IMR-90 (cell line): ENCODE data around the gene TMPRSS6. TPM values are rescaled to one million over a fixed set of nuclear protein-coding genes. Genes with fewer than 3 reads are reported as not detected.

ENCODE experiments used
- ATAC-seq: fragments of 200-7000 bp; cut with Tn5 transposase; 2 replicates; pipeline ENCODE4 v1.9.1; 2020; ENCODE audit warnings: low read depth, mild to moderate bottlenecking, moderate library complexity
- BruUV-seq: library from RNA; stranded (reverse); fragments of 400-500 nt; replicated peaks from 2 replicates; lab custom pipeline; 2021; lab: Mats Ljungman, UMichigan
- CTCF ChIA-PET: fragments of 300-600 bp; formaldehyde crosslinking; extraction: SDS; loops from one replicate; lab custom pipeline; 2021; ENCODE audit warnings: antibody characterized with exemption; lab: Yijun Ruan, JAX
- POLR2A ChIA-PET: fragments of 300-600 bp; sonication (Branson Sonifier 250); formaldehyde crosslinking; loops from one replicate; lab custom pipeline; 2022; ENCODE audit warnings: antibody characterized with exemption; ENCODE audit not compliant: unreplicated experiment; lab: Charles Lee
- DNase-seq: peaks from one replicate; pipeline ENCODE4 v3.0.0; 2013
- H2AFZ ChIP-seq: replicated peaks from 2 replicates; pipeline ENCODE3; 2013; ENCODE audit warnings: low read length, mild to moderate bottlenecking; ENCODE audit not compliant: poor library complexity
- H2AK5ac ChIP-seq: 2 replicates; pipeline ENCODE4 v1.6.1; 2013; ENCODE audit warnings: low read depth, low read length, inconsistent platforms
- H2AK9ac ChIP-seq: replicated peaks from 2 replicates; pipeline ENCODE3; 2013; ENCODE audit warnings: mild to moderate bottlenecking, low read depth, low read length, moderate library complexity; ENCODE audit not compliant: poor library complexity
- H2BK120ac ChIP-seq: 2 replicates; pipeline ENCODE4 v1.6.1; 2013; ENCODE audit warnings: low read depth, low read length, inconsistent platforms
- H2BK15ac ChIP-seq: 3 replicates; pipeline ENCODE4 v1.6.1; 2013; ENCODE audit warnings: low read depth, low read length, inconsistent platforms
- H2BK20ac ChIP-seq: 2 replicates; pipeline ENCODE4 v1.6.1; 2013; ENCODE audit warnings: low read depth, mild to moderate bottlenecking, inconsistent platforms, low read length, moderate library complexity
- H2BK5ac ChIP-seq: 2 replicates; pipeline ENCODE4 v1.6.1; 2013; ENCODE audit warnings: mild to moderate bottlenecking, low read depth, low read length, inconsistent platforms; ENCODE audit not compliant: poor library complexity, severe bottlenecking
- H3K14ac ChIP-seq: replicated peaks from 2 replicates; pipeline ENCODE4 v1.6.1; 2013; ENCODE audit warnings: low read depth, low read length, inconsistent platforms
- H3K18ac ChIP-seq: 2 replicates; pipeline ENCODE4 v1.6.1; 2013; ENCODE audit warnings: low read depth, low read length, control low read depth
- H3K23ac ChIP-seq: 2 replicates; pipeline ENCODE4 v1.6.1; 2013; ENCODE audit warnings: low read depth, low read length, inconsistent platforms
- H3K27ac ChIP-seq: 2 replicates; pipeline ENCODE4 v1.5.1; 2013; ENCODE audit warnings: mild to moderate bottlenecking, control low read depth, low read length; ENCODE audit not compliant: insufficient read depth
- H3K27me3 ChIP-seq: 2 replicates; pipeline ENCODE4 v1.6.1; 2013; ENCODE audit warnings: low read length; ENCODE audit not compliant: control insufficient read depth, insufficient read depth
- H3K36me3 ChIP-seq: 2 replicates; pipeline ENCODE4 v1.6.1; 2013; ENCODE audit warnings: low read length, mixed read lengths; ENCODE audit not compliant: control insufficient read depth, insufficient read depth
- H3K4ac ChIP-seq: 2 replicates; pipeline ENCODE4 v1.6.1; 2013; ENCODE audit warnings: low read depth, low read length, inconsistent platforms
- H3K4me1 ChIP-seq: 2 replicates; pipeline ENCODE4 v1.6.1; 2013; ENCODE audit warnings: low read length, mixed read lengths; ENCODE audit not compliant: control insufficient read depth, insufficient read depth
- H3K4me2 ChIP-seq: 2 replicates; pipeline ENCODE4 v1.6.1; 2013; ENCODE audit warnings: low read depth, mild to moderate bottlenecking, control low read depth, low read length, moderate library complexity
- H3K4me3 ChIP-seq: 2 replicates; pipeline ENCODE4 v1.5.1; 2013; ENCODE audit warnings: low read depth, mild to moderate bottlenecking, control low read depth, low read length, moderate library complexity; ENCODE audit not compliant: insufficient read depth
- H3K56ac ChIP-seq: 2 replicates; pipeline ENCODE4 v1.6.1; 2013; ENCODE audit warnings: low read length, inconsistent platforms; ENCODE audit not compliant: insufficient read depth; ENCODE audit errors: extremely low read depth
- H3K79me1 ChIP-seq, 2 experiments: 2 replicates each; pipeline ENCODE4 v1.6.1; 2013; ENCODE audit warnings: low read length in 2 of 2, inconsistent platforms in 1 of 2, low read depth in 1 of 2
- H3K9ac ChIP-seq: 2 replicates; pipeline ENCODE4 v1.6.1; 2013; ENCODE audit warnings: low read depth, low read length, control low read depth
- H3K9me1 ChIP-seq: 2 replicates; pipeline ENCODE4 v1.6.1; 2013; ENCODE audit warnings: low read length, inconsistent platforms; ENCODE audit not compliant: insufficient read depth
- H3K9me3 ChIP-seq: 2 replicates; pipeline ENCODE4 v1.6.1; 2013; ENCODE audit warnings: low read length; ENCODE audit not compliant: control insufficient read depth, insufficient read depth
- H4K20me1 ChIP-seq: 2 replicates; pipeline ENCODE4 v1.6.1; 2013; ENCODE audit warnings: low read length, inconsistent platforms; ENCODE audit not compliant: insufficient read depth
- H4K5ac ChIP-seq: 2 replicates; pipeline ENCODE4 v1.6.1; 2013; ENCODE audit warnings: mild to moderate bottlenecking, low read depth, low read length, control low read depth
- H4K8ac ChIP-seq, 2 experiments: 2 replicates each; pipeline ENCODE4 v1.6.1; 2013; ENCODE audit warnings: low read depth in 2 of 2, low read length in 2 of 2, control low read depth in 1 of 2, inconsistent platforms in 1 of 2
- H4K91ac ChIP-seq: 2 replicates; pipeline ENCODE4 v1.6.1; 2013; ENCODE audit warnings: low read depth, low read length, inconsistent platforms; ENCODE audit not compliant: insufficient read depth
- BHLHE40 ChIP-seq: fragments of 150-350 bp; IDR thresholded peaks from 2 replicates; pipeline ENCODE4 v1.6.1; 2016; ENCODE audit warnings: mild to moderate bottlenecking, low read depth, low read length
- CEBPB ChIP-seq: IDR thresholded peaks from 2 replicates; pipeline ENCODE4 v1.6.1; 2012; ENCODE audit warnings: low read depth, low read length, improper control_type of control experiment
- CHD1 ChIP-seq: IDR thresholded peaks from 2 replicates; pipeline ENCODE4 v1.6.1; 2012; ENCODE audit warnings: low read depth, low read length, improper control_type of control experiment
- ELK1 ChIP-seq: fragments of 150-350 bp; IDR thresholded peaks from 2 replicates; pipeline ENCODE4 v1.6.1; 2016; ENCODE audit warnings: low read depth, mild to moderate bottlenecking, low read length, moderate library complexity, borderline replicate concordance
- FOS ChIP-seq: fragments of 150-350 bp; IDR thresholded peaks from 2 replicates; pipeline ENCODE4 v1.6.1; 2016; ENCODE audit warnings: low read depth, low read length
- MAFK ChIP-seq: IDR thresholded peaks from 2 replicates; pipeline ENCODE4 v1.6.1; 2012; ENCODE audit warnings: low read depth, low read length, improper control_type of control experiment
- MXI1 ChIP-seq: IDR thresholded peaks from 2 replicates; pipeline ENCODE4 v1.6.1; 2012; ENCODE audit warnings: low read depth, mild to moderate bottlenecking, low read length, moderate library complexity, borderline replicate concordance
- NFE2L2 ChIP-seq: fragments of 150-350 bp; IDR thresholded peaks from 2 replicates; pipeline ENCODE4 v1.6.1; 2016; ENCODE audit warnings: low read depth, mild to moderate bottlenecking, low read length
- POLR2A ChIP-seq: IDR thresholded peaks from 2 replicates; pipeline ENCODE4 v1.6.1; 2012; ENCODE audit warnings: mild to moderate bottlenecking, low read depth, low read length
- RCOR1 ChIP-seq: IDR thresholded peaks from 2 replicates; pipeline ENCODE4 v1.6.1; 2012; ENCODE audit warnings: mild to moderate bottlenecking, low read length, improper control_type of control experiment; ENCODE audit not compliant: insufficient replicate concordance
- RFX5 ChIP-seq: IDR thresholded peaks from 2 replicates; pipeline ENCODE4 v1.8.0; 2012; ENCODE audit warnings: low read depth, mild to moderate bottlenecking, low read length, moderate library complexity
- SMC3 ChIP-seq: fragments of 150-350 bp; IDR thresholded peaks from 2 replicates; pipeline ENCODE4 v1.6.1; 2016; ENCODE audit warnings: low read depth, mild to moderate bottlenecking, antibody characterized with exemption, low read length, moderate library complexity
- USF2 ChIP-seq: fragments of 150-350 bp; IDR thresholded peaks from 2 replicates; pipeline ENCODE4 v1.6.1; 2017; ENCODE audit warnings: mild to moderate bottlenecking, antibody characterized with exemption, low read length, low read depth
- WGBS, 2 experiments: methylation state at CpG; one replicate each; pipeline versions ENCODE4 v1.1.5 to v1.1.7; 2013; ENCODE audit warnings: missing lambda C conversion rate in 2 of 2; ENCODE audit not compliant: insufficient read length in 1 of 2; ENCODE audit errors: extremely low coverage in 2 of 2; 5-methylcytosine and 5-hydroxymethylcytosine counted together
- dilution Hi-C: fragments of 300-500 bp; cut with HindIII; formaldehyde crosslinking; loops from one replicate; pipeline ENCODE4 v1.14.3; 2018; ENCODE audit warnings: low sequenced_read_pairs; ENCODE audit not compliant: unreplicated experiment
- in situ Hi-C: fragments of 300-500 bp; cut with MboI; formaldehyde crosslinking; loops from 3 replicates; pipeline ENCODE4 v1.14.3; 2019; ENCODE audit warnings: low sequenced_read_pairs, inconsistent platforms, mixed read lengths
- intact Hi-C: fragments of 100-400 bp; cut with micrococcal nuclease; formaldehyde crosslinking; loops from 2 replicates; pipeline ENCODE4 v1.10.0; 2022
- polyA plus RNA-seq, 3 experiments: library from polyadenylated mRNA; depleted of rRNA; stranded (reverse); fragments of >200 nt; gene quantifications; 2 replicates each; pipeline ENCODE4 v1.2.3, GENCODE V29; 2012; ENCODE audit warnings: low replicate concordance in 1 of 3
- total RNA-seq: library from RNA; depleted of rRNA; stranded (reverse); fragments of >200 nt; gene quantifications from 2 replicates; pipeline ENCODE4 v1.2.3, GENCODE V29; 2012
- TF ChIP-seq, protein P1 (sequence below): conservative IDR thresholded peaks from 2 replicates; pipeline ENCODE4 v1.5.1; 2012; ENCODE audit warnings: mild to moderate bottlenecking, low read depth, low read length, improper control_type of control experiment

Gene TMPRSS6
- total and polyA plus RNA-seq, 2 of the 4 experiments (the other 2 are of a cell fraction) = not detected

DNA sequence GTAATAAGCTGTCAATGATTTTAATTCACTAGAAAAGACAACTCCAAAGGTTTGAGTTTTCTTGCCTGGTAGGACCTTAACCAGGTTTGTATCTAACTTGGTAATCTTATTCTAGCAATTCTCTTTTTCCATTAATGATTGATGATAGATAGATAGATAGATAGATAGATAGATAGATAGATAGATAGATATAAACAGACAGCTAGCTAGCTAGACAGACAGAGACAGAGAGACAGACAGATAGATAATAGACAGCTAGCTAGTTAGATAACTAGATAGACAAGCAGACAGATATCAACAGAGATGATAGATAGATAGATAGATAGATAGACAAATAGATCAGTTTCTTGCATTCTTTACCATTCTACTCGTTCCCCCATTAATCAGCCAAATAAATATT lies 15.3 kb downstream of the TMPRSS6 start:
- dilution Hi-C loops (no loop called here), intact Hi-C loops (no loop called here), in situ Hi-C loops (no loop called here)
- no TSS peak for BruUV-seq
- Histone ChIP-seq H4K8ac (no peak overlapping the region), H3K36me3 (no peaks in the 10 kb centered on the region), H3K9me3 (no peaks in the 10 kb centered on the region), H4K20me1 (no peaks in the 10 kb centered on the region), H3K4me2 (no peak overlapping the region), H3K4me3 (no peak overlapping the region), H3K4ac (no peak overlapping the region), H2BK5ac (no peak overlapping the region), H3K23ac (no peak overlapping the region), H3K18ac (no peak overlapping the region), H3K27ac (no peak overlapping the region), H2BK15ac (no peak overlapping the region), H2AK9ac (no peak overlapping the region), H2BK20ac (no peak overlapping the region), H3K9ac (no peak overlapping the region), H3K9me1 (no peaks in the 10 kb centered on the region), H2AK5ac (no peak overlapping the region), H3K4me1 (no peaks in the 10 kb centered on the region), H2AFZ (no peak overlapping the region), H3K79me1 (no peaks in the 10 kb centered on the region), H4K5ac (no peak overlapping the region), H3K27me3 (peaks cover 60% of the 10 kb centered on the region), H3K56ac (no peak overlapping the region), H2BK120ac (no peak overlapping the region), H4K91ac (no peak overlapping the region), H3K14ac (no peak overlapping the region)
- POLR2A ChIA-PET = no interaction called here
- ATAC-seq (no peak), DNase-seq (no peak)
- WGBS, 2 experiments = no CpG with 5 or more reads among the region's 1 CpG
- CTCF ChIA-PET = no interaction called here
- TF ChIP-seq USF2 (no peak), FOS (no peak), CHD1 (no peak), POLR2A (no peak), MXI1 (no peak), CEBPB (no peak), MAFK (no peak), RFX5 (no peak), SMC3 (no peak), BHLHE40 (no peak), NFE2L2 (no peak), RCOR1 (no peak), ELK1 (no peak)
- TF ChIP-seq, protein P1, sequence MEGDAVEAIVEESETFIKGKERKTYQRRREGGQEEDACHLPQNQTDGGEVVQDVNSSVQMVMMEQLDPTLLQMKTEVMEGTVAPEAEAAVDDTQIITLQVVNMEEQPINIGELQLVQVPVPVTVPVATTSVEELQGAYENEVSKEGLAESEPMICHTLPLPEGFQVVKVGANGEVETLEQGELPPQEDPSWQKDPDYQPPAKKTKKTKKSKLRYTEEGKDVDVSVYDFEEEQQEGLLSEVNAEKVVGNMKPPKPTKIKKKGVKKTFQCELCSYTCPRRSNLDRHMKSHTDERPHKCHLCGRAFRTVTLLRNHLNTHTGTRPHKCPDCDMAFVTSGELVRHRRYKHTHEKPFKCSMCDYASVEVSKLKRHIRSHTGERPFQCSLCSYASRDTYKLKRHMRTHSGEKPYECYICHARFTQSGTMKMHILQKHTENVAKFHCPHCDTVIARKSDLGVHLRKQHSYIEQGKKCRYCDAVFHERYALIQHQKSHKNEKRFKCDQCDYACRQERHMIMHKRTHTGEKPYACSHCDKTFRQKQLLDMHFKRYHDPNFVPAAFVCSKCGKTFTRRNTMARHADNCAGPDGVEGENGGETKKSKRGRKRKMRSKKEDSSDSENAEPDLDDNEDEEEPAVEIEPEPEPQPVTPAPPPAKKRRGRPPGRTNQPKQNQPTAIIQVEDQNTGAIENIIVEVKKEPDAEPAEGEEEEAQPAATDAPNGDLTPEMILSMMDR = no peak
